ENCODE measurements around the gene SUPT3H.

- no peak for TF ChIP-seq CTCF (IDR thresholded peaks at IDR 0.05)
- TF ChIP-seq POLR2A (IDR thresholded peaks at IDR 0.05), result no peak
Measured at GRCh38 chr6:45256697-45257695, 120.7 kb downstream of the SUPT3H start.

Data from ovary (tissue), 3 donors.